Left lobe of liver (tissue), 2 donors: ENCODE measurements around the gene TBC1D1. TPM values are rescaled to one million over a fixed set of nuclear protein-coding genes. Genes with fewer than 3 reads are reported as not detected.

ENCODE experiments used
- ATAC-seq: fragments of 200-7000 bp; cut with Tn5 transposase; one replicate; pipeline ENCODE4 v1.9.1; 2020; ENCODE audit warnings: mild to moderate bottlenecking, moderate library complexity
- DNase-seq: peaks from one replicate; pipeline ENCODE4 v3.0.0-alpha.2; 2020; ENCODE audit warnings: low spot score
- total RNA-seq: library from RNA; stranded (reverse); gene quantifications from one replicate; pipeline ENCODE4 v1.2.1, GENCODE V29; 2021
- donor health status: DM: no; HTN: no; CAD: no; lungs with moderate emphysema.
- donor health status: DM: no; HTN: yes; CAD: no.

Gene TBC1D1
- total RNA-seq, 1 donor from 2014 or later = 28.0 TPM

GRCh38 chr4:38139187-38139586 lies 248.3 kb downstream of the TBC1D1 start:
- no peak for DNase-seq
- ATAC-seq = no peak

GRCh38 chr4:38140643-38141203 lies 249.8 kb downstream of the TBC1D1 start:
- DNase-seq = no peak
- peak; percentile 81 for ATAC-seq

GRCh38 chr4:38141808-38142500 lies 251.1 kb downstream of the TBC1D1 start:
- ATAC-seq (no peak), DNase-seq (no peak)

- no peak for ATAC-seq
- no peak for DNase-seq
Observed at GRCh38 chr4:38144031-38144430, 253.1 kb downstream of the TBC1D1 start.

GRCh38 chr4:38145033-38145678 lies 254.3 kb downstream of the TBC1D1 start:
- DNase-seq = no peak
- no peak for ATAC-seq

GRCh38 chr4:38145741-38146140 lies 254.9 kb downstream of the TBC1D1 start:
- ATAC-seq = peak; percentile 25
- DNase-seq = no peak

GRCh38 chr4:38146383-38146782 lies 255.5 kb downstream of the TBC1D1 start:
- no peak for DNase-seq
- no peak for ATAC-seq

GRCh38 chr4:38149472-38149996 lies 258.6 kb downstream of the TBC1D1 start:
- ATAC-seq (no peak), DNase-seq (no peak)

- ATAC-seq = no peak
- no peak for DNase-seq
Observed at GRCh38 chr4:38149997-38150671, 259.2 kb downstream of the TBC1D1 start.

- DNase-seq (no peak), ATAC-seq (no peak)
Observed at GRCh38 chr4:38150766-38151165, 259.9 kb downstream of the TBC1D1 start.

- ATAC-seq (no peak), DNase-seq (no peak)
Observed at GRCh38 chr4:38151873-38152272, 261.0 kb downstream of the TBC1D1 start.

GRCh38 chr4:38152305-38152704 lies 261.4 kb downstream of the TBC1D1 start:
- DNase-seq (no peak), ATAC-seq (no peak)

- DNase-seq (no peak), ATAC-seq (no peak)
Observed at GRCh38 chr4:38152721-38153386, 262.0 kb downstream of the TBC1D1 start.

- DNase-seq (no peak), ATAC-seq (peak; percentile 22)
Observed at GRCh38 chr4:38153387-38153760, 262.5 kb downstream of the TBC1D1 start.

- DNase-seq (no peak), ATAC-seq (no peak)
Observed at GRCh38 chr4:38154252-38154651, 263.4 kb downstream of the TBC1D1 start.

GRCh38 chr4:38154681-38155588 lies 264.1 kb downstream of the TBC1D1 start:
- ATAC-seq = peak; percentile 22
- no peak for DNase-seq

GRCh38 chr4:38155589-38156294 lies 264.9 kb downstream of the TBC1D1 start:
- ATAC-seq (no peak), DNase-seq (no peak)

- DNase-seq = no peak
Observed at GRCh38 chr4:38157592-38157991, 266.7 kb downstream of the TBC1D1 start.

GRCh38 chr4:38160487-38161207 lies 269.8 kb downstream of the TBC1D1 start:
- no peak for DNase-seq

More at GRCh38 chr4:38157592-38157991, 266.7 kb downstream of the TBC1D1 start:
- no peak for ATAC-seq

More at GRCh38 chr4:38160487-38161207, 269.8 kb downstream of the TBC1D1 start:
- ATAC-seq = peak; percentile 40
